ENCODE results near the gene GTF2F2.

Gene GTF2F2

DNA sequence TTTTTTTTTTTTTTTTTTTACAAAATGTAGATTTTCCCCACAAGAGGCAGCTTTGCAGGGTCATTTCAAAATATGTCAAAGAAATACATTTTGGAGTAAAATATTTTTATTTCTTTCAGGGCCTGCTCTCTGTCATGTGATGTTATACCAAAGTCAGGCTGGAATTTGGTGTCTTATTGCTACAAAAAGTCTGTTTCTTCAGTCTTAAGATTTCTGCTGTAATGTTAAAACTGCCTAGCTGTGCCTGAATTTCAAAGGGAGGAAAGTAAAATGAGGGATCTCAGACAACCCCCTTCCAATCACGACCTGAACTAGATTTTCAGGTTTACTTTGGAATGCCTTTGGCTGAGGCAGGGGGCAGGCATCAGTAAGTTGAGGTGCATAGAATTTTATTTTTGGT lies 12.8 kb upstream of the GTF2F2 start:
- no peak for TF ChIP-seq GATA2 (IDR thresholded peaks at IDR 0.05; ENCODE audit: low read depth, low read length)
- TF ChIP-seq GATA3 (IDR thresholded peaks at IDR 0.05; ENCODE audit: low read depth, low read length) = no peak

DNA sequence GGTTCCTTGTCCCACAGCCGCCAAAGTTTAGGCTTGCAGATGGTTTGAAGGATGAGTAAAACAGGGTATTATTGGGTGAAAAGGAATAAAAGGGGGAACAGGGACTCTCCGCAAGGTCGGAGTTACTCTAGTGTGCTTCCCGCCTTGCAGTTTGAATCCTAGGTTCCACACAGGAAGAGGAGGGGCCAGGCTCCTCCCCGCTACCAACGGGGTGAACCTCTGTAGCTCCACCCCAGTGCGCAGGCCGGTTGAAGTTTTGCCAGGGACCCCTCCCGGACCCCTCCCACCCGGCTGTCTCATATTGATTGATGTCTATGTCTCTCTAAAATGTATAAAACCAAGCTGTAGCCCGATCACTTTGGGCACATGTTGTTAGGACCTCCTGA lies 11.6 kb upstream of the GTF2F2 start:
- TF ChIP-seq GATA2 (IDR thresholded peaks at IDR 0.05; ENCODE audit: low read depth, low read length) = no peak

- TF ChIP-seq GATA2 (IDR thresholded peaks at IDR 0.05; ENCODE audit: low read depth, low read length) (no peak), GATA3 (IDR thresholded peaks at IDR 0.05; ENCODE audit: low read depth, low read length) (no peak)
These were observed 11.1 kb upstream of the GTF2F2 start for GRCh38 chr13:45109102-45109720.

- TF ChIP-seq GATA3 (IDR thresholded peaks at IDR 0.05; ENCODE audit: low read depth, low read length) (no peak), GATA2 (IDR thresholded peaks at IDR 0.05; ENCODE audit: low read depth, low read length) (no peak)
These were observed 6.8 kb upstream of the GTF2F2 start for GRCh38 chr13:45113233-45114224.

DNA sequence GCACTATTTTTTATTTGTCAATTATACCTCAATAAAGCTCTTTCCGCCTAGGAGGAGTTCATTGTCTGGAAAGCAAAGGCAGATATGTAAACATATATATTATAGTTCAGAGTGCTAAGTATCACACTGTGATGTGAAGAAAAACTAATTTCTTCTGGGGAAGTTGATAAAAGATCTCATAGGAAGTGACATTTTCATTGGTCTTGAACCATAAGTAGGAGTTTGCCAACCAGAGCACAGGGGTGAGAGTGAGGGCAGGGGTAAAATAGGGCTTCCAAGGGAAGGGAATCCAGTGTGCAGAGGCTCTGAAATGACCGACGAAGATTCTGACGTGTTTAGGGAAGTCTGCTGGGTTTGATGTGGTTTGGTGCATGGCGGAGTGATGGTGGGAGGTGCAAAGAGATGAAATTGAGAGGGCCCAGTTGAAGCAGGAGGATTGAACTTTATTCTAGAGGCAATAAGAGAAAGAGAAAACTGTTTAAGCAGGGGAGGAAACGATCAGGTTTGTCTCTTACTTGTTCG lies 780 bp upstream of the GTF2F2 start:
- TF ChIP-seq GATA2 (IDR thresholded peaks at IDR 0.05; ENCODE audit: low read depth, low read length) = no peak

GRCh38 chr13:45120967-45121831 lies 889 bp downstream of the GTF2F2 start:
- TF ChIP-seq GATA2 (IDR thresholded peaks at IDR 0.05; ENCODE audit: low read depth, low read length) (no peak), GATA3 (IDR thresholded peaks at IDR 0.05; ENCODE audit: low read depth, low read length) (no peak)

- TF ChIP-seq GATA2 (IDR thresholded peaks at IDR 0.05; ENCODE audit: low read depth, low read length) = no peak
- TF ChIP-seq GATA3 (IDR thresholded peaks at IDR 0.05; ENCODE audit: low read depth, low read length) = no peak
These were observed 2.6 kb downstream of the GTF2F2 start for GRCh38 chr13:45122941-45123340.

DNA sequence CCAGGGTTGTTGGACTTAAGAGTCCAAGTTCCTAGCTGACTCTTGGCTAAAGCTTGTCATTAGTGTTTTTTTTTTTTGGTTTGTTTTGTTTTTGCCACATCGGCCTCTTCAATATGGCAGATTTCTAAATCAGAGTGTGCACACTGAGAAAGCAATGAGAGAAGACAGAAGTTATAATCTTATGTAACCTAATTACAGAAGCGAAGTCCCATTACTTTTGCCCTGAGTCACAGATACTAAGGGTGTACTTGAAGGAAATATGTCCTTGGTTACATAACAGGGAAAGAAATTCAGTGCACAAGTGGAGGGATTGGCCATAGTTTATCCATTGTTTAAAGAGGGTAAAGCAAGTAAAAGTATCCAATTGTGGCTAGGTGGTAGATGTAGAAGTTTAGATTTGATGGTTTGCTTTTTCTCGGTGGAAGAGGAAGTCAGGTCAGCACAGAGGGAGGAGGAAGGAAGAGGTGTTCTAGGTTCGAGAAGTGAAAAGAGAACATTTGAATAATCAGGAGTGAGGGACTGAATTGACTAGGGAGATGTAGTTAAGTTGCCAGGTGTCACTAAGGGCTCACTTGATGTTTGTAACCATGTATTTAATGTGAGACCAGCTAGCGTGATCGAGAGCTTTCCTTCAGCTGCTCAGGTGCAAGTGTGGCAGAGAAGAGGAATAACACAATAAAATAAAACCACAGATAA lies 12.2 kb downstream of the GTF2F2 start:
- TF ChIP-seq GATA2 (IDR thresholded peaks at IDR 0.05; ENCODE audit: low read depth, low read length) = no peak
- TF ChIP-seq GATA3 (IDR thresholded peaks at IDR 0.05; ENCODE audit: low read depth, low read length) = no peak

DNA sequence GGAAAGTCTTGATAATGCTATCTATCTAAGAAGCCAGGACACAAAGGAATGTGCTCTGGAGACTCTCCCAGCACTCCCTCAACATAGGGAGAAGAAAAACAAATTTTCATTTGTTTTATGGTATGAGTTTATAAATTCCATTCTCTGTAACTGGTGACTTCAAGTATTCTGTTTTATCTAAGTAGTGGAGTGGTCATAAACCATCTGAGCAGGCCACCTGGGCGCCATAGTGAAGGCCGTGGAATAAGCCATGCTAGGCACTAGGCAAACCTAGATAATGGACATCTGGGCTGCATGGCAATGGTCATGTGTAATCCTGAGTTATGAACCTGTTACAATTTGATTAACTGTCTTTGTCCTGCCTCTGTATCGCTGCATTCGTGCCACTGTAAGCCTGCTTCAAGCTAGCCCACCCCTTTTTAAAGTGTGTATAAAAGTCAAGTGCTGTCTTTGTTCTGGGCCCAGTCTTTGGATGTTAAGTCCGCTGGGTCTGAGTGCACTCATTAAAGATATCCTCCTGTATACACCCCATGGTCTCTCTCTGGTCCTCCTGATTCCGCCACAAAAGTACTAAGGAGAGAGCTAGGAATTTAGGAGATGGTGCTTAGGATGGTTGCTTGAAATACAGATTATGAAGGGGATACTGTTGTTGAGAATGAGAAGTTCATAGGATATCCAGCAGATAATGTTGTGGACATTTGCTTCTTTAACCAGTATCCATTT lies 13.2 kb downstream of the GTF2F2 start:
- TF ChIP-seq GATA3 (IDR thresholded peaks at IDR 0.05; ENCODE audit: low read depth, low read length) = no peak

DNA sequence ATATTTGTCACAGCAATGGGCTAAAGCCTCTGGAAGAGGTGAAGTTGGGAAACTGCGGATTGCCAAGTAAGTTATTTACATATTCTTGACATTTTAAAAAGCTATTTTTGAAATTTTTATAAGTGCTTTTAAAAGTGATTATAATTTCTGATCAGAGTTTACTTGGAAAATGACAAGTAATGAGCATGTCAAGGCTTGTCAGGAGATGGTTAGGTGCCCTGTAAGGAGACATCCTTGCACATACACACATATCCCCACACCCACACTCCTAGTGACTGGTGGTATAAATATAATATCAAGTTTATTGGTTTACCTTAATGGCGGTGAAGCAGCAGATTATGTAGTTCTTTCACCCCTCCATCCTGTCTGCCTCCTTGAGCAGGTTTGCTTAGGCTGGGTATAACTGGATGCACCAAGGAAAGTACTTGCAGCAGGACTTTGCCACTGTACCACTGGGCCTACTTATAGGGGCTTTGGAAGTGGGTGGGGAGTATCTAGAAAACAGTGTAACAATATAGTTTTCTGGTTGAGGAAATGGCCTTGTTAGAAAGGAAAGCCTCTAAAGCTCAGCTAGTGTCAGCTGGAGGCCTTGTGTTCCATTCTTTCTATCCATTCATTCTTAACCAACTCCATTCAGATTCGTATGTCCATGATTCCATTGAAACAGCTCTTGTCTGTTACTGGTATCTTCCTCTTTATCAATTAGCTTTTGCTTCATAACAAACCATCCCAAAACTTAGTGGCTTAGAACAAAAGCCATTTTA lies 16.6 kb downstream of the GTF2F2 start:
- TF ChIP-seq GATA3 (IDR thresholded peaks at IDR 0.05; ENCODE audit: low read depth, low read length) (no peak), GATA2 (IDR thresholded peaks at IDR 0.05; ENCODE audit: low read depth, low read length) (no peak)

DNA sequence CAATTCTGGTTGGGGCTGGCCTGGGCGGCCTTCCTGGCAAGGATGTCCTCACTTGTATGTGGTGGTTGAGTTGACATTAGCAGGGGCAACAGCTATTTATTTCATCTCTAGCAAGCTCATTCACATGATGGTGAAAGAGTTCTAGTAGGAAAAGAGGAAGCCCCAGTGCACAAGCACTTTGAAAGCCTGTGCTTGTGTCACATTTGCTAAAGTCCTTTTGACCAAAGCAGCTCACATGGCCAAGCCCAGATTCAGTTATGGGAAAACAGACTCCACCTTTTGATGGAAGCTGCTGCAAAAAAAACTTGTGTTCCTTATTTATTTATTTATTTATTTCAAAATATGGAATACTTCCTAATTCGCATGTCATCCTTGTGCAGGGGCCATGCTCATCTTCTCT lies 17.2 kb downstream of the GTF2F2 start:
- no peak for TF ChIP-seq GATA2 (IDR thresholded peaks at IDR 0.05; ENCODE audit: low read depth, low read length)
- TF ChIP-seq GATA3 (IDR thresholded peaks at IDR 0.05; ENCODE audit: low read depth, low read length) = no peak

- TF ChIP-seq GATA2 (IDR thresholded peaks at IDR 0.05; ENCODE audit: low read depth, low read length) = no peak
- TF ChIP-seq GATA3 (IDR thresholded peaks at IDR 0.05; ENCODE audit: low read depth, low read length) = no peak
These were observed 18.0 kb downstream of the GTF2F2 start for GRCh38 chr13:45138282-45138681.

All from SH-SY5Y (cell line).